Smooth muscle cell (in vitro differentiated cells): ENCODE data around the gene DDX19B. TPM values are rescaled to one million over a fixed set of nuclear protein-coding genes. Genes with fewer than 3 reads are reported as not detected.
A peak's percentile ranks its signal among the peaks of the same experiment; 100 is the strongest.

Experiments used
- DNase-seq: peaks from one replicate; lab custom pipeline; 2025; ENCODE audit not compliant: unreplicated experiment; lab: John Stamatoyannopoulos, UW
- H2AFZ ChIP-seq: fragments of 200-600 bp; sonication (generic); 2 replicates; pipeline ENCODE4 v1.6.0; 2016; ENCODE audit warnings: antibody characterized with exemption, low read depth, mild to moderate bottlenecking
- H3F3A ChIP-seq: fragments of 200-600 bp; sonication (generic); 2 replicates; pipeline ENCODE4 v1.6.0; 2017; ENCODE audit warnings: antibody characterized with exemption, low read depth
- H3K27ac ChIP-seq: fragments of 200-600 bp; sonication (generic); 2 replicates; pipeline ENCODE4 v1.5.1; 2016; ENCODE audit warnings: low read depth, mild to moderate bottlenecking
- H3K27me3 ChIP-seq: fragments of 200-600 bp; sonication (generic); 2 replicates; pipeline ENCODE4 v1.6.1; 2016; ENCODE audit warnings: low read depth, mild to moderate bottlenecking
- H3K36me3 ChIP-seq: fragments of 200-600 bp; sonication (generic); 2 replicates; pipeline ENCODE4 v1.5.1; 2016; ENCODE audit warnings: low read depth
- H3K4me1 ChIP-seq: fragments of 200-600 bp; sonication (generic); 2 replicates; pipeline ENCODE4 v1.5.1; 2016; ENCODE audit warnings: low read depth
- H3K4me2 ChIP-seq: fragments of 200-600 bp; sonication (generic); 2 replicates; pipeline ENCODE4 v1.6.0; 2016; ENCODE audit warnings: mild to moderate bottlenecking
- H3K4me3 ChIP-seq: fragments of 200-600 bp; sonication (generic); 2 replicates; pipeline ENCODE4 v1.5.1; 2016; ENCODE audit warnings: mild to moderate bottlenecking
- H3K79me2 ChIP-seq: fragments of 200-600 bp; sonication (generic); 2 replicates; pipeline ENCODE4 v1.6.0; 2016; ENCODE audit warnings: low read depth, mild to moderate bottlenecking
- H3K9ac ChIP-seq: fragments of 200-600 bp; sonication (generic); 2 replicates; pipeline ENCODE4 v1.6.0; 2016; ENCODE audit warnings: low read depth
- H3K9me3 ChIP-seq: fragments of 200-600 bp; sonication (generic); replicated peaks from 2 replicates; pipeline ENCODE4 v1.5.1; 2016; ENCODE audit warnings: low read depth
- H4K20me1 ChIP-seq: fragments of 200-600 bp; sonication (generic); 2 replicates; pipeline ENCODE4 v1.6.0; 2016; ENCODE audit warnings: low read depth
- CTCF ChIP-seq: fragments of 200-600 bp; sonication (generic); IDR thresholded peaks from 2 replicates; pipeline ENCODE4 v1.5.1; 2017; ENCODE audit warnings: borderline replicate concordance, mild to moderate bottlenecking, antibody characterized with exemption; ENCODE audit not compliant: insufficient read depth, poor library complexity, severe bottlenecking
- WGBS: methylation state at CpG from one replicate; pipeline ENCODE4 v1.1.7; 2016; ENCODE audit warnings: low lambda C conversion rate; 5-methylcytosine and 5-hydroxymethylcytosine counted together
- polyA plus RNA-seq: library from polyadenylated mRNA; unstranded; fragments of >200 nt; fragmentation: Nextera tagmentation; extraction: Ambion mirVana; gene quantifications from 2 replicates; pipeline ENCODE4 v1.2.1, GENCODE V29; 2016
- total RNA-seq: library from RNA; depleted of rRNA; stranded (reverse); fragments of >200 nt; gene quantifications from 2 replicates; pipeline ENCODE4 v1.2.3, GENCODE V29; 2014

DDX19B gene
- total and polyA plus RNA-seq, 2 experiments from 2014 or later, result 31.8 to 49.6 TPM

GRCh38 chr16:70341600-70341999 lies 42.6 kb downstream of the DDX19B start:
- H3K4me2 ChIP-seq, result no peak overlapping the region
- no peak overlapping the region for H3K9ac ChIP-seq
- TF ChIP-seq CTCF, result no peak
- H4K20me1 ChIP-seq, result no peaks in the 10 kb centered on the region
- no peaks in the 10 kb centered on the region for H3K79me2 ChIP-seq
- H3K9me3 ChIP-seq, result no peaks in the 10 kb centered on the region
- H2AFZ ChIP-seq, result no peak overlapping the region
- no peak overlapping the region for H3K4me3 ChIP-seq
- H3K4me1 ChIP-seq, result peaks cover 5% of the 10 kb centered on the region
- no peak overlapping the region for H3K27ac ChIP-seq
- no peaks in the 10 kb centered on the region for H3K27me3 ChIP-seq
- H3K36me3 ChIP-seq, result no peaks in the 10 kb centered on the region
- no peaks in the 10 kb centered on the region for H3F3A ChIP-seq
- DNase-seq, result no peak
- 83% methylated on average over 4 of the region's 4 CpGs for WGBS

GRCh38 chr16:70342016-70342415 lies 43.0 kb downstream of the DDX19B start:
- Histone ChIP-seq H3K4me3 (no peak overlapping the region), H3F3A (no peaks in the 10 kb centered on the region), H3K27me3 (no peaks in the 10 kb centered on the region), H3K9me3 (no peaks in the 10 kb centered on the region), H2AFZ (no peak overlapping the region), H3K36me3 (no peaks in the 10 kb centered on the region), H3K4me1 (peaks cover 5% of the 10 kb centered on the region), H3K4me2 (no peak overlapping the region), H3K79me2 (peaks cover 1% of the 10 kb centered on the region), H3K9ac (no peak overlapping the region), H4K20me1 (no peaks in the 10 kb centered on the region), H3K27ac (no peak overlapping the region)
- WGBS, result 85% methylated on average over 3 of the region's 3 CpGs
- DNase-seq, result no peak
- TF ChIP-seq CTCF, result no peak

GRCh38 chr16:70345840-70346239 lies 46.9 kb downstream of the DDX19B start:
- H3K79me2 ChIP-seq, result peaks cover 32% of the 10 kb centered on the region
- H3K4me1 ChIP-seq, result peaks cover 5% of the 10 kb centered on the region
- H4K20me1 ChIP-seq, result no peaks in the 10 kb centered on the region
- H3K36me3 ChIP-seq, result no peaks in the 10 kb centered on the region
- H2AFZ ChIP-seq, result peak overlapping the region; percentile 23
- H3K27ac ChIP-seq, result peak overlapping the region; percentile 97
- H3F3A ChIP-seq, result no peaks in the 10 kb centered on the region
- H3K4me3 ChIP-seq, result peak overlapping the region; percentile 87
- DNase-seq, result no peak
- H3K9me3 ChIP-seq, result no peaks in the 10 kb centered on the region
- H3K9ac ChIP-seq, result peak overlapping the region; percentile 97
- no peaks in the 10 kb centered on the region for H3K27me3 ChIP-seq
- no peak for TF ChIP-seq CTCF
- WGBS, result 98% methylated on average over 10 of the region's 10 CpGs
- peak overlapping the region; percentile 99 for H3K4me2 ChIP-seq

- Histone ChIP-seq H3K79me2 (peaks cover 45% of the 10 kb centered on the region), H3K9ac (no peak overlapping the region), H2AFZ (no peak overlapping the region), H3K4me3 (no peak overlapping the region), H3K27ac (no peak overlapping the region), H3K4me2 (no peak overlapping the region), H3K9me3 (no peaks in the 10 kb centered on the region), H3K36me3 (no peaks in the 10 kb centered on the region), H3F3A (no peaks in the 10 kb centered on the region), H3K27me3 (no peaks in the 10 kb centered on the region), H3K4me1 (peaks cover 5% of the 10 kb centered on the region), H4K20me1 (no peaks in the 10 kb centered on the region)
- TF ChIP-seq CTCF, result no peak
- 98% methylated on average over 2 of the region's 2 CpGs for WGBS
- DNase-seq, result no peak
Observed at GRCh38 chr16:70348991-70349390, 50.0 kb downstream of the DDX19B start.
